ENCODE measurements around the gene UFC1. TPM values are rescaled to one million over a fixed set of nuclear protein-coding genes. Genes with fewer than 3 reads are reported as not detected.
A peak's percentile ranks its signal among the peaks of the same experiment; 100 is the strongest.

The UFC1 gene
- total RNA-seq, 5 donors from 2014 or later (not counting 1 experiment from before 2014, with no cell fraction given), result 82.9 to 109 (median 93.8) TPM

DNA sequence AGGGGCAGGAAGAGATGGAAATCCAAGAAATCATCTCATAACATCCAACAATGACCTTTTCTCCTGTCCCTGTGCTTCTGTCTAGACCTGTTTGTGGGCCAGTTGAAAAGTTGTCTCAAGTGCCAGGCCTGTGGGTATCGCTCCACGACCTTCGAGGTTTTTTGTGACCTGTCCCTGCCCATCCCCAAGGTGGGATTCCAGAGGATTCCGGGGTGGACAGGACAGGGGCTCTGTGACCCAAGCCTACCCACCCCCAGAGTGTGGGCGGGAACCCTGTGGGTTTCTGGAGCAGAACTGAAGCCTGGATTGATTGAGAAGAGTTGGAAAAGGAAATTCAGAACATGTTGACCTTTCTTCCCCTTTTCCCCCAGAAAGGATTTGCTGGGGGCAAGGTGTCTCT lies 10.0 kb downstream of the UFC1 start:
- no peaks in the 10 kb centered on the region for H3K9me3 Mint-ChIP-seq
- 95% methylated on average over 3 of the region's 5 CpGs for WGBS (ENCODE audit: insufficient coverage)
- ATAC-seq (replicated peaks in 1 of 4) (no peak), DNase-seq (no peak)
- Histone ChIP-seq H3K9me3 (no peaks in the 10 kb centered on the region), H3K4me1 (ENCODE audit: control insufficient read depth in 1 of 2, extremely low read depth in 1 of 2, insufficient read depth in 2 of 2, low read length in 2 of 2) (peaks cover 14 to 57% of the 10 kb centered on the region in 2 experiments), H3K27me3 (replicated peaks in 1 of 2; ENCODE audit: control insufficient read depth in 2 of 2, extremely low read depth in 1 of 2, insufficient read depth in 2 of 2, low read length in 1 of 2) (no peaks in the 10 kb centered on the region), H3K36me3 (ENCODE audit: control insufficient read depth in 2 of 2, extremely low read depth in 1 of 2, insufficient read depth in 1 of 2, low read length in 1 of 2) (peaks cover 11 to 34% of the 10 kb centered on the region in 2 donors), H3K27ac (ENCODE audit: low read length) (no peak overlapping the region), H3K4me3 (ENCODE audit: control insufficient read depth in 1 of 2, extremely low read depth in 1 of 2, low read length in 1 of 2) (no peak overlapping the region)
- H3K27me3 Mint-ChIP-seq, result no peaks in the 10 kb centered on the region
- POLR2A ChIA-PET, result interaction anchor here in 1 of 2 donors (0.5 kb wide), 1 partner anchor 93 kb away, joined by 3 read pairs; no protein-coding TSS in a partner anchor
- H3K4me3 Mint-ChIP-seq, result no peak overlapping the region
- H3K4me1 Mint-ChIP-seq, result peaks cover 66 to 76% (median 75%) of the 10 kb centered on the region in 3 donors
- CTCF ChIA-PET, result interaction anchor here in 1 of 2 donors (1.1 kb wide), 1 partner anchor 23 kb away, joined by 3 read pairs; no protein-coding TSS in a partner anchor
- peaks cover 3% of the 10 kb centered on the region for H3K36me3 Mint-ChIP-seq
- peak overlapping the region; percentile 84 to 96 for H3K27ac Mint-ChIP-seq

- H3K36me3 Mint-ChIP-seq, result peaks cover 7% of the 10 kb centered on the region
- WGBS (ENCODE audit: insufficient coverage), result 93% methylated on average over 7 of the region's 14 CpGs
- H3K27me3 ChIP-seq (replicated peaks in 1 of 2; ENCODE audit: control insufficient read depth in 2 of 2, extremely low read depth in 1 of 2, insufficient read depth in 2 of 2, low read length in 1 of 2), result no peaks in the 10 kb centered on the region
- ChIA-PET CTCF (interaction anchor here (0.8 to 2.4 kb wide), 12 partner anchors 11 to 584 kb away, joined by 3 to 29 read pairs (median 8); partner anchors contain the start of genes DEDD (in 2 of the 2), B4GALT3 (in 1 of the 2), DUSP12 (in 1 of the 2) and F11R (in 1 of the 2)), POLR2A (interaction anchor here (0.5 to 2.2 kb wide), 17 partner anchors 10 to 896 kb away, joined by 3 to 18 read pairs (median 4); partner anchors contain the start of genes B4GALT3 (in 2 of the 2), UFC1 (in 2 of the 2), NDUFS2 (in 1 of the 2) and USF1 (in 1 of the 2))
- peak overlapping the region; percentile 96 to 99 for H3K27ac Mint-ChIP-seq
- peaks cover 55 to 71% (median 69%) of the 10 kb centered on the region in 3 donors for H3K4me1 Mint-ChIP-seq
- H3K4me3 ChIP-seq (ENCODE audit: control insufficient read depth in 1 of 2, extremely low read depth in 1 of 2, low read length in 1 of 2), result peak overlapping the region; percentile 87 to 88
- peak overlapping the region; percentile 28 to 72 (median 47) for H3K4me3 Mint-ChIP-seq
- peaks cover 10 to 48% of the 10 kb centered on the region in 2 experiments for H3K4me1 ChIP-seq (ENCODE audit: control insufficient read depth in 1 of 2, extremely low read depth in 1 of 2, insufficient read depth in 2 of 2, low read length in 2 of 2)
- no peaks in the 10 kb centered on the region for H3K9me3 Mint-ChIP-seq
- H3K27me3 Mint-ChIP-seq, result no peaks in the 10 kb centered on the region
- H3K27ac ChIP-seq (ENCODE audit: low read length), result peak overlapping the region; percentile 97
- DNase-seq (no peak), ATAC-seq (replicated peaks in 1 of 4) (no peak)
- no peaks in the 10 kb centered on the region for H3K9me3 ChIP-seq
- H3K36me3 ChIP-seq (ENCODE audit: control insufficient read depth in 2 of 2, extremely low read depth in 1 of 2, insufficient read depth in 1 of 2, low read length in 1 of 2), result peaks cover 16 to 42% of the 10 kb centered on the region in 2 donors
Measured at GRCh38 chr1:161164901-161165610, 11.3 kb downstream of the UFC1 start.

- Mint-ChIP-seq H3K4me3 (peak within 1 kb of the TSS; percentile 72 to 88 (median 87)), H3K4me1 (peaks cover 51 to 61% (median 61%) of the 10 kb centered on the region in 3 donors), H3K27me3 (no peaks in the 10 kb centered on the region), H3K9me3 (no peaks in the 10 kb centered on the region), H3K36me3 (peaks cover 10% of the 10 kb centered on the region), H3K27ac (peak within 1 kb of the TSS; percentile 96 to 99)
- ChIA-PET CTCF (interaction anchor here (0.6 to 2.4 kb wide), 20 partner anchors 8 to 583 kb away, joined by 3 to 29 read pairs (median 4); partner anchors contain the start of genes DEDD (in 2 of the 2), B4GALT3 (in 1 of the 2), DUSP12 (in 1 of the 2) and F11R (in 1 of the 2)), POLR2A (interaction anchor here (0.5 to 2.2 kb wide), 19 partner anchors 9 to 897 kb away, joined by 3 to 18 read pairs (median 4); partner anchors contain the start of genes B4GALT3 (in 2 of the 2), UFC1 (in 2 of the 2), NDUFS2 (in 1 of the 2) and USF1 (in 1 of the 2))
- Histone ChIP-seq H3K9me3 (no peaks in the 10 kb centered on the region), H3K4me3 (ENCODE audit: control insufficient read depth in 1 of 2, extremely low read depth in 1 of 2, low read length in 1 of 2) (peak within 1 kb of the TSS; percentile 87 to 88), H3K27me3 (replicated peaks in 1 of 2; ENCODE audit: control insufficient read depth in 2 of 2, extremely low read depth in 1 of 2, insufficient read depth in 2 of 2, low read length in 1 of 2) (no peaks in the 10 kb centered on the region), H3K36me3 (ENCODE audit: control insufficient read depth in 2 of 2, extremely low read depth in 1 of 2, insufficient read depth in 1 of 2, low read length in 1 of 2) (peaks cover 16 to 45% of the 10 kb centered on the region in 2 donors), H3K4me1 (ENCODE audit: control insufficient read depth in 1 of 2, extremely low read depth in 1 of 2, insufficient read depth in 2 of 2, low read length in 2 of 2) (peaks cover 7 to 39% of the 10 kb centered on the region in 2 experiments), H3K27ac (ENCODE audit: low read length) (peak within 1 kb of the TSS; percentile 97)
- under 1% methylated on average over 53 of the region's 54 CpGs for WGBS (ENCODE audit: insufficient coverage)
- DNase-seq, result peak; percentile 73 to 96 (median 91)
- ATAC-seq (replicated peaks in 1 of 4), result peak; percentile 91 to 95 (median 94)
Measured at GRCh38 chr1:161165742-161166668, 12.2 kb downstream of the UFC1 start, which contains the start of gene PPOX. TSS of gene PPOX (plus strand) at chr1:161166426. CDS start at chr1:161166848, 422 bp downstream.

DNA sequence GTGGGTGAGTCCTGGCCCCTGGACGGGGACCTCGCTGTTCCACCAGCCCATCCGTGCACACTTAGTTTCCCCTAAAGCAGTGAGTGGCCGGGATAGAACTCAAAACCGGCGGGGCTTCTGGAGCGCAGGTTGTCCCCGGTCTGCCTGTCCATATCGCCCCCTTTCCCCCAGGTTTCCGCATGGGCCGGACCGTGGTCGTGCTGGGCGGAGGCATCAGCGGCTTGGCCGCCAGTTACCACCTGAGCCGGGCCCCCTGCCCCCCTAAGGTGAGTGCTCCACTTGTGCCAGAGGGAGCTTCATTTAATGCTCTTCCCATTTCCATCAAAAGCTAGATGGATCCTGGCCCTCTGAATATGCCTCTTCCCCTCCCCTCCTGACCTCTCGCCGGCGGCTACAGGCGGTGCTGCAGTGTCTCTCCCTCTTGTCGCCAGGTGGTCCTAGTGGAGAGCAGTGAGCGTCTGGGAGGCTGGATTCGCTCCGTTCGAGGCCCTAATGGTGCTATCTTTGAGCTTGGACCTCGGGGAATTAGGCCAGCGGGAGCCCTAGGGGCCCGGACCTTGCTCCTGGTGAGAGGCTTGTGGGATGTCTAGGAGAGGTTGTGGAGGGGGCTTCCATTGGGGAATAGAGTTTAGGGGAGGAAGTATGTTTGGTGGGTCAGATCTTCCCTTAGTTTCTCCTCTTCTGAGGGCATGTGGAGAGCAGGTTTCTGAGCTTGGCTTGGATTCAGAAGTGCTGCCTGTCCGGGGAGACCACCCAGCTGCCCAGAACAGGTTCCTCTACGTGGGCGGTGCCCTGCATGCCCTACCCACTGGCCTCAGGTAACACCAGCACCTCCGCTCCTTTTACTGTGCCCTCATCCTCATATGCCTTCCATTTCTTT lies 13.1 kb downstream of the UFC1 start:
- peaks cover 49 to 53% (median 52%) of the 10 kb centered on the region in 3 donors for H3K4me1 Mint-ChIP-seq
- peaks cover 24 to 52% of the 10 kb centered on the region in 2 donors for H3K36me3 ChIP-seq (ENCODE audit: control insufficient read depth in 2 of 2, extremely low read depth in 1 of 2, insufficient read depth in 1 of 2, low read length in 1 of 2)

DNA sequence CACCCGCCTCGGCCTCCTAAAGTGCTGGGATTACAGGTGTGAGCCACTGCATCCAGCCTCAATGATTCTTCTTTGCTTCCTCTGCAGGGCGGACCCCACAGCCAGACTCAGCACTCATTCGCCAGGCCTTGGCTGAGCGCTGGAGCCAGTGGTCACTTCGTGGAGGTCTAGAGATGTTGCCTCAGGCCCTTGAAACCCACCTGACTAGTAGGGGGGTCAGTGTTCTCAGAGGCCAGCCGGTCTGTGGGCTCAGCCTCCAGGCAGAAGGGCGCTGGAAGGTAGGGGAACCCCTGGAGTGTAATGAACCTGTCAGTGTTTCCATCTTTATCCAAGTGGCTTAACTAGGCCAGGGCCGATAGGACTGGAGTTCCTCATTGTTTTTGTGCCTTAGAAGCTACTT lies 15.1 kb downstream of the UFC1 start:
- H3K4me1 Mint-ChIP-seq, result peaks cover 39 to 52% (median 49%) of the 10 kb centered on the region in 3 donors
- Histone ChIP-seq H3K36me3 (ENCODE audit: control insufficient read depth in 2 of 2, extremely low read depth in 1 of 2, insufficient read depth in 1 of 2, low read length in 1 of 2) (peaks cover 19 to 59% of the 10 kb centered on the region in 2 donors), H3K4me1 (ENCODE audit: control insufficient read depth in 1 of 2, extremely low read depth in 1 of 2, insufficient read depth in 2 of 2, low read length in 2 of 2) (peaks cover 7 to 32% of the 10 kb centered on the region in 2 experiments), H3K9me3 (no peaks in the 10 kb centered on the region), H3K27ac (ENCODE audit: low read length) (no peak overlapping the region), H3K4me3 (ENCODE audit: control insufficient read depth in 1 of 2, extremely low read depth in 1 of 2, low read length in 1 of 2) (no peak overlapping the region), H3K27me3 (replicated peaks in 1 of 2; ENCODE audit: control insufficient read depth in 2 of 2, extremely low read depth in 1 of 2, insufficient read depth in 2 of 2, low read length in 1 of 2) (no peaks in the 10 kb centered on the region)
- peaks cover 32% of the 10 kb centered on the region for H3K36me3 Mint-ChIP-seq
- H3K27me3 Mint-ChIP-seq, result no peaks in the 10 kb centered on the region
- no peak for DNase-seq
- peak overlapping the region in 2 of 3 donors; percentile 65 to 72 for H3K4me3 Mint-ChIP-seq
- peak overlapping the region in 1 of 2 donors; percentile 48 for H3K27ac Mint-ChIP-seq
- ChIA-PET POLR2A (interaction anchor here in 1 of 2 donors (1.2 kb wide), 1 partner anchor 11 kb away, joined by 4 read pairs; no protein-coding TSS in a partner anchor), CTCF (no interaction called here)
- WGBS (ENCODE audit: insufficient coverage), result 95% methylated on average over 8 of the region's 9 CpGs
- ATAC-seq (replicated peaks in 1 of 4), result no peak
- no peaks in the 10 kb centered on the region for H3K9me3 Mint-ChIP-seq

More for the DNA sequence above, 13.1 kb downstream of the UFC1 start:
- H3K36me3 Mint-ChIP-seq, result peaks cover 18% of the 10 kb centered on the region
- H3K4me3 Mint-ChIP-seq, result peak overlapping the region; percentile 72 to 88 (median 87)
- WGBS (ENCODE audit: insufficient coverage), result 12% methylated on average over 31 of the region's 33 CpGs
- Histone ChIP-seq H3K27ac (ENCODE audit: low read length) (peak overlapping the region; percentile 97), H3K4me3 (ENCODE audit: control insufficient read depth in 1 of 2, extremely low read depth in 1 of 2, low read length in 1 of 2) (peak overlapping the region; percentile 87 to 88), H3K9me3 (no peaks in the 10 kb centered on the region), H3K27me3 (replicated peaks in 1 of 2; ENCODE audit: control insufficient read depth in 2 of 2, extremely low read depth in 1 of 2, insufficient read depth in 2 of 2, low read length in 1 of 2) (no peaks in the 10 kb centered on the region), H3K4me1 (ENCODE audit: control insufficient read depth in 1 of 2, extremely low read depth in 1 of 2, insufficient read depth in 2 of 2, low read length in 2 of 2) (peaks cover 7 to 31% of the 10 kb centered on the region in 2 experiments)
- H3K27ac Mint-ChIP-seq, result peak overlapping the region; percentile 96 to 99
- CTCF ChIA-PET, result interaction anchor here (0.7 to 2.4 kb wide), 10 partner anchors 10 to 121 kb away, joined by 3 to 29 read pairs (median 8); partner anchors contain the start of genes DEDD (in 2 of the 2), B4GALT3 (in 1 of the 2), NIT1 (in 1 of the 2) and PFDN2 (in 1 of the 2)
- ATAC-seq (replicated peaks in 1 of 4), result no peak
- POLR2A ChIA-PET, result interaction anchor here (0.5 to 2.2 kb wide), 11 partner anchors 9 to 172 kb away, joined by 3 to 18 read pairs (median 7); partner anchors contain the start of genes B4GALT3 (in 1 of the 2) and UFC1 (in 1 of the 2)
- no peak for DNase-seq
- no peaks in the 10 kb centered on the region for H3K27me3 Mint-ChIP-seq
- H3K9me3 Mint-ChIP-seq, result no peaks in the 10 kb centered on the region

Measured in T-cell (primary cell).